H1 (cell line): ENCODE measurements around the gene PLA2G4F. TPM values are rescaled to one million over a fixed set of nuclear protein-coding genes. Genes with fewer than 3 reads are reported as not detected.

Source experiments
- CTCF ChIA-PET: fragments of 300-600 bp; sonication (Branson Sonifier 250); formaldehyde crosslinking; loops from one replicate; lab custom pipeline; 2021; ENCODE audit not compliant: partially characterized antibody; lab: Charles Lee
- POLR2A ChIA-PET: fragments of 300-600 bp; sonication (Branson Sonifier 250); formaldehyde crosslinking; loops from one replicate; lab custom pipeline; 2021; ENCODE audit warnings: inconsistent platforms; ENCODE audit not compliant: partially characterized antibody; lab: Charles Lee
- DNase-seq, 2 experiments: peaks; one replicate each; pipeline versions ENCODE4 v3.0.0 to v3.0.0-alpha.2; 2010 to 2022; ENCODE audit warnings: low spot score in 2 of 2, low read depth in 1 of 2, mixed read lengths in 1 of 2
- FAIRE-seq: peaks from 2 replicates; lab custom pipeline; 2011; peaks lifted over from hg19 to GRCh38; lab: Jason Lieb, UNC
- H2AFZ ChIP-seq: 2 replicates; pipeline ENCODE4 v1.8.1; 2012; ENCODE audit warnings: low read length, inconsistent platforms
- H2AK5ac ChIP-seq: 2 replicates; pipeline ENCODE4 v1.6.1; 2013; ENCODE audit warnings: low read depth, low read length
- H2BK120ac ChIP-seq: replicated peaks from 2 replicates; pipeline ENCODE3; 2013; ENCODE audit warnings: low read depth, low read length, inconsistent platforms
- H2BK12ac ChIP-seq: 2 replicates; pipeline ENCODE4 v1.6.1; 2013; ENCODE audit warnings: low read depth, low read length
- H2BK15ac ChIP-seq: 2 replicates; pipeline ENCODE4 v1.6.1; 2013; ENCODE audit warnings: low read length
- H2BK20ac ChIP-seq: 2 replicates; pipeline ENCODE4 v1.6.1; 2013; ENCODE audit warnings: low read length
- H2BK5ac ChIP-seq: 2 replicates; pipeline ENCODE4 v1.6.1; 2013; ENCODE audit warnings: low read depth, low read length
- H3K14ac ChIP-seq: 2 replicates; pipeline ENCODE4 v1.6.1; 2013; ENCODE audit warnings: inconsistent platforms; ENCODE audit not compliant: insufficient read length
- H3K18ac ChIP-seq: 2 replicates; pipeline ENCODE4 v1.6.1; 2013; ENCODE audit warnings: low read length; ENCODE audit errors: extremely low read depth
- H3K23ac ChIP-seq: 2 replicates; pipeline ENCODE4 v1.6.1; 2013; ENCODE audit warnings: inconsistent platforms; ENCODE audit not compliant: insufficient read length
- H3K23me2 ChIP-seq: 2 replicates; pipeline ENCODE4 v1.6.1; 2013; ENCODE audit warnings: low read depth, low read length
- H3K27ac ChIP-seq: 2 replicates; pipeline ENCODE4 v1.6.1; 2011; ENCODE audit warnings: low read depth, low read length, inconsistent platforms
- H3K27me3 ChIP-seq, 4 experiments: replicated peaks in 1 of 4; 1 replicate in 1 of 4; 2 replicates in 3 of 4; pipeline versions ENCODE4 v1.6.1 to v1.8.1; 2011 to 2013; ENCODE audit warnings: low read length in 3 of 4, mild to moderate bottlenecking in 3 of 4, inconsistent platforms in 2 of 4, mixed read lengths in 2 of 4, moderate library complexity in 1 of 4; ENCODE audit not compliant: control insufficient read depth in 3 of 4, insufficient read depth in 3 of 4; ENCODE audit errors: extremely low read depth in 1 of 4
- H3K36me3 ChIP-seq, 4 experiments: 2 replicates each; pipeline versions ENCODE4 v1.6.1 to v1.8.1; 2011 to 2013; ENCODE audit warnings: mild to moderate bottlenecking in 4 of 4, low read length in 3 of 4, moderate library complexity in 2 of 4, control low read depth in 1 of 4, inconsistent platforms in 1 of 4; ENCODE audit not compliant: insufficient read depth in 4 of 4, control insufficient read depth in 2 of 4
- H3K4ac ChIP-seq: replicated peaks from 2 replicates; pipeline ENCODE3; 2013; ENCODE audit warnings: low read length, low read depth, mixed read lengths, inconsistent platforms; ENCODE audit not compliant: insufficient read length
- H3K4me1 ChIP-seq, 4 experiments: replicated peaks in 1 of 4; 1 replicate in 1 of 4; 2 replicates in 3 of 4; pipeline versions ENCODE4 v1.6.1 to v1.8.1; 2011 to 2013; ENCODE audit warnings: low read length in 3 of 4, inconsistent platforms in 2 of 4, mixed read lengths in 1 of 4; ENCODE audit not compliant: insufficient read depth in 4 of 4, control insufficient read depth in 3 of 4
- H3K4me2 ChIP-seq, 2 experiments: 2 replicates each; pipeline versions ENCODE4 v1.6.1 to v1.8.1; 2011 to 2013; ENCODE audit warnings: low read depth in 2 of 2, low read length in 2 of 2, control low read depth in 1 of 2, inconsistent platforms in 1 of 2, mild to moderate bottlenecking in 1 of 2; ENCODE audit not compliant: insufficient read depth in 1 of 2
- H3K4me3 ChIP-seq, 4 experiments: fragments of 200-600, 300-600 bp in 1 of 4; sonication (generic), shearing (Covaris generic), sonication (Bioruptor Twin) in 1 of 4; 2 replicates each; pipeline versions ENCODE4 v1.5.1 to v1.8.1; 2011 to 2016; ENCODE audit warnings: low read length in 4 of 4, low read depth in 3 of 4, control low read depth in 2 of 4, inconsistent platforms in 2 of 4, mild to moderate bottlenecking in 2 of 4, mixed read lengths in 1 of 4, moderate library complexity in 1 of 4; ENCODE audit not compliant: insufficient read depth in 2 of 4; ENCODE audit errors: extremely low read depth in 1 of 4
- H3K56ac ChIP-seq: replicated peaks from 2 replicates; pipeline ENCODE3; 2013; ENCODE audit warnings: low read depth, mild to moderate bottlenecking, mixed read lengths, low read length, inconsistent platforms; ENCODE audit not compliant: insufficient read length
- H3K79me1 ChIP-seq: 2 replicates; pipeline ENCODE4 v1.6.1; 2013; ENCODE audit warnings: low read depth, low read length, control low read depth
- H3K79me2 ChIP-seq, 2 experiments: 2 replicates each; pipeline versions ENCODE4 v1.6.1 to v1.8.1; 2012 to 2013; ENCODE audit warnings: low read length in 2 of 2, mild to moderate bottlenecking in 2 of 2, inconsistent platforms in 1 of 2; ENCODE audit not compliant: insufficient read depth in 2 of 2, control insufficient read depth in 1 of 2
- H3K9ac ChIP-seq, 4 experiments: replicated peaks in 1 of 4; 1 replicate in 1 of 4; 2 replicates in 3 of 4; pipeline versions ENCODE4 v1.6.1 to v1.8.1; 2011 to 2013; ENCODE audit warnings: low read depth in 3 of 4, low read length in 3 of 4, control low read depth in 2 of 4, mild to moderate bottlenecking in 2 of 4, moderate library complexity in 2 of 4, inconsistent platforms in 1 of 4; ENCODE audit errors: extremely low read depth in 1 of 4
- H3K9me3 ChIP-seq, 2 experiments: 2 replicates each; pipeline versions ENCODE4 v1.6.1 to v1.8.1; 2012 to 2013; ENCODE audit warnings: mild to moderate bottlenecking in 2 of 2, moderate library complexity in 2 of 2, control low read depth in 1 of 2, inconsistent platforms in 1 of 2, low read depth in 1 of 2, low read length in 1 of 2, mixed read lengths in 1 of 2; ENCODE audit not compliant: insufficient read depth in 2 of 2
- H4K20me1 ChIP-seq, 2 experiments: replicated peaks in 1 of 2; 2 replicates each; pipeline versions ENCODE3 to v1.8.1; 2011 to 2013; ENCODE audit warnings: inconsistent platforms in 2 of 2, low read length in 2 of 2, mild to moderate bottlenecking in 1 of 2; ENCODE audit not compliant: insufficient read depth in 2 of 2, control insufficient read depth in 1 of 2
- H4K5ac ChIP-seq: 2 replicates; pipeline ENCODE4 v1.6.1; 2013; ENCODE audit warnings: low read length, low read depth, mixed read lengths, inconsistent platforms; ENCODE audit not compliant: insufficient read length
- H4K8ac ChIP-seq: 2 replicates; pipeline ENCODE4 v1.8.0; 2013; ENCODE audit warnings: mild to moderate bottlenecking, moderate library complexity, low read length, inconsistent platforms; ENCODE audit not compliant: insufficient read depth; ENCODE audit errors: extremely low read depth
- H4K91ac ChIP-seq: replicated peaks from 2 replicates; pipeline ENCODE3; 2013; ENCODE audit warnings: low read length, mixed read lengths, inconsistent platforms; ENCODE audit not compliant: insufficient read length
- ATF2 ChIP-seq: IDR thresholded peaks from 2 replicates; pipeline ENCODE4 v1.6.1; 2012; ENCODE audit warnings: low read length, inconsistent platforms
- KDM5A ChIP-seq: fragments of 200-600 bp; IDR thresholded peaks from 2 replicates; pipeline ENCODE4 v1.7.1; 2012; ENCODE audit warnings: mild to moderate bottlenecking, low read length, inconsistent platforms, mixed read lengths
- NANOG ChIP-seq: IDR thresholded peaks from 2 replicates; pipeline ENCODE4 v1.6.1; 2011; ENCODE audit warnings: low read length, low read depth, mild to moderate bottlenecking, inconsistent platforms; ENCODE audit not compliant: insufficient read depth, poor library complexity, severe bottlenecking
- NRF1 ChIP-seq: IDR thresholded peaks from 2 replicates; pipeline ENCODE4 v1.6.1; 2011; ENCODE audit warnings: mild to moderate bottlenecking, low read depth, low read length, improper control_type of control experiment
- SIX5 ChIP-seq: IDR thresholded peaks from 2 replicates; pipeline ENCODE4 v1.6.1; 2011; ENCODE audit warnings: mild to moderate bottlenecking, low read depth, low read length
- SP2 ChIP-seq: IDR thresholded peaks from 2 replicates; pipeline ENCODE4 v1.6.1; 2012; ENCODE audit warnings: mild to moderate bottlenecking, low read length, inconsistent platforms
- TAF7 ChIP-seq: optimal IDR thresholded peaks from 2 replicates; pipeline ENCODE3; 2011; ENCODE audit warnings: low read depth, mild to moderate bottlenecking, inconsistent platforms, low read length, moderate library complexity, borderline replicate concordance
- WGBS, 2 experiments: shearing (Covaris generic) in 1 of 2; methylation state at CpG; one replicate each; pipeline versions ENCODE4 v1.1.6 to v1.1.7; 2013 to 2015; ENCODE audit warnings: low lambda C conversion rate in 2 of 2, mixed read lengths in 2 of 2, inconsistent platforms in 1 of 2, low coverage in 1 of 2, missing lambda C conversion rate in 1 of 2; ENCODE audit not compliant: insufficient replicate concordance in 2 of 2, insufficient coverage in 1 of 2, insufficient read length in 1 of 2; ENCODE audit errors: extremely low coverage in 1 of 2, missing lambda C conversion rate in 1 of 2; 5-methylcytosine and 5-hydroxymethylcytosine counted together
- polyA plus RNA-seq, 7 experiments: library from polyadenylated mRNA; depleted of rRNA in 3 of 7; stranded (reverse) in 5 of 7; unstranded in 2 of 7; fragments of >200 nt in 5 of 7; fragments of 200-250 nt in 2 of 7; gene quantifications; 1 replicate in 5 of 7; 2 replicates in 1 of 7; 4 replicates in 1 of 7; pipeline versions ENCODE4 v1.2.1 to v1.2.3, GENCODE V29; 2011 to 2013; ENCODE audit warnings: missing spikeins in 2 of 7, mixed read lengths in 2 of 7
- total RNA-seq: library from RNA; stranded (reverse); fragmentation: NEBNext Ultra II Directional; extraction: Animal tissue kit (Norgen Biotek cat#: 25700); gene quantifications from 2 replicates; pipeline ENCODE4 v1.2.1, GENCODE V29; 2021

PLA2G4F gene
- total and polyA plus RNA-seq, 2 of the 8 experiments (the other 6 are each of a cell fraction or from before 2014, with no cell fraction given) = not detected

DNA sequence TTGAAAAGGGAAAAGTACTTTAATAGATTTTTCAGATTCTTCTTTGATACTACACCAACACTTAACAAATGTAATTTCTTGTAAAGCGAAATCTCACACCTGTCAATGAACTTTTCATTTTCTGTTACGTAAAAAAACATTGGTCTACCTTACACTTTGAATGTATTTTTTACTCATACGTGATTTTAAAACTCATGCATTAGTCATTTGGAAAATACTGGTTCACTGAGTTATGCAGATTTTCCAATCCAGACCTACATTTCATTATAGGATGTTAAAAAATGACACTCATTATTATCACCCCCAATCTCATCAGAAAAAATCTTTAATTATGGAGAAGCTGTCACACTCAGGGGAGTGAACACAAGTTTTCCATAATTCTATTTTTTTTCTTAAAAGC lies 36.9 kb upstream of the PLA2G4F start:
- H3K79me1 ChIP-seq = no peaks in the 10 kb centered on the region
- no peak for TF ChIP-seq SIX5
- TF ChIP-seq KDM5A = no peak
- TF ChIP-seq TAF7 = no peak
- no peak for TF ChIP-seq SP2
- no peak for TF ChIP-seq NRF1
- no peak for TF ChIP-seq NANOG
- no peak for TF ChIP-seq ATF2
- WGBS, 2 experiments = 90% methylated on average over 3 of the region's 3 CpGs; no CpG with 5 or more reads in 1 of the 2 experiments
- ChIA-PET POLR2A (no interaction called here), CTCF (interaction anchor here (0.8 to 1.0 kb wide), 2 partner anchors 43 to 133 kb away, joined by 3 read pairs; no protein-coding TSS in a partner anchor)
- peaks cover 0 to 7% of the 10 kb centered on the region in 2 experiments for H4K20me1 ChIP-seq
- H3K4me3 ChIP-seq = no peak overlapping the region
- no peak overlapping the region for H4K5ac ChIP-seq
- H3K27ac ChIP-seq = no peak overlapping the region
- no peak overlapping the region for H2BK12ac ChIP-seq
- H3K4ac ChIP-seq = no peak overlapping the region
- no peak overlapping the region for H2BK15ac ChIP-seq
- no peak overlapping the region for H4K8ac ChIP-seq
- H3K27me3 ChIP-seq = no peaks in the 10 kb centered on the region
- H3K14ac ChIP-seq = no peak overlapping the region
- no peak overlapping the region for H2BK20ac ChIP-seq
- DNase-seq = no peak
- no peak overlapping the region for H3K4me2 ChIP-seq
- no peaks in the 10 kb centered on the region for H3K23me2 ChIP-seq
- H3K23ac ChIP-seq = no peak overlapping the region
- no peak for FAIRE-seq
- H4K91ac ChIP-seq = no peak overlapping the region
- no peaks in the 10 kb centered on the region for H3K4me1 ChIP-seq
- H3K9ac ChIP-seq = no peak overlapping the region
- H3K36me3 ChIP-seq = peaks cover 0 to 19% (median 3%) of the 10 kb centered on the region in 4 experiments; a peak in 3 of 8 replicates
- H3K56ac ChIP-seq = no peak overlapping the region
- H2BK5ac ChIP-seq = no peak overlapping the region
- no peak overlapping the region for H3K18ac ChIP-seq
- H2BK120ac ChIP-seq = no peak overlapping the region
- no peak overlapping the region for H2AK5ac ChIP-seq
- H2AFZ ChIP-seq = no peak overlapping the region
- no peaks in the 10 kb centered on the region for H3K9me3 ChIP-seq
- no peaks in the 10 kb centered on the region for H3K79me2 ChIP-seq
